SJCRH30 (cell line): Measurements from ENCODE around the gene NUP93. TPM values are rescaled to one million over a fixed set of nuclear protein-coding genes. Genes with fewer than 3 reads are reported as not detected.
"Not testable (repeated sequence)": the region's sequence is repeated elsewhere in the genome, so short reads cannot be mapped to it uniquely, and the experiment has no call there.

Experiments used
- DNase-seq, 2 experiments: peaks; one replicate each; pipeline ENCODE4 v3.0.0-alpha.2; 2015 to 2020
- H3K27ac ChIP-seq: fragments of 250-450 bp; sonication (Bioruptor Pico); 2 replicates; pipeline ENCODE4 v1.5.1; 2020; ENCODE audit warnings: mild to moderate bottlenecking, moderate library complexity
- H3K27me3 ChIP-seq: fragments of 250-450 bp; sonication (Bioruptor Pico); 2 replicates; pipeline ENCODE4 v1.5.1; 2020; ENCODE audit warnings: mild to moderate bottlenecking, moderate library complexity
- H3K36me3 ChIP-seq: fragments of 250-450 bp; sonication (Bioruptor Pico); 2 replicates; pipeline ENCODE4 v1.5.1; 2020; ENCODE audit warnings: mild to moderate bottlenecking, moderate library complexity
- H3K4me1 ChIP-seq: fragments of 250-450 bp; sonication (Bioruptor Pico); 2 replicates; pipeline ENCODE4 v1.5.1; 2020; ENCODE audit warnings: mild to moderate bottlenecking, moderate library complexity
- H3K4me3 ChIP-seq: fragments of 250-450 bp; sonication (Bioruptor Pico); 2 replicates; pipeline ENCODE4 v1.5.1; 2020; ENCODE audit warnings: mild to moderate bottlenecking, moderate library complexity
- H3K9me3 ChIP-seq: fragments of 250-450 bp; sonication (Bioruptor Pico); replicated peaks from 2 replicates; pipeline ENCODE4 v1.5.1; 2020; ENCODE audit warnings: mild to moderate bottlenecking, moderate library complexity
- total RNA-seq: library from RNA; depleted of rRNA; stranded (reverse); fragments of >200 nt; shearing (Covaris generic); gene quantifications from 2 replicates; pipeline ENCODE4 v1.2.3, GENCODE V29; 2014

Gene NUP93
- total RNA-seq, 1 experiment from 2014 or later, result 201 TPM

GRCh38 chr16:56697456-56698155 is 32.3 kb upstream of the NUP93 start:
- Histone ChIP-seq H3K27ac (no peak overlapping the region), H3K36me3 (no peaks in the 10 kb centered on the region), H3K27me3 (no peaks in the 10 kb centered on the region), H3K4me3 (no peak overlapping the region), H3K9me3 (no peaks in the 10 kb centered on the region), H3K4me1 (0 out of 2 replicates have a peak, but pooled peaks cover 4% of the 10 kb centered on the region)
- no peak for DNase-seq

- no peaks in the 10 kb centered on the region for H3K36me3 ChIP-seq
- no peaks in the 10 kb centered on the region for H3K9me3 ChIP-seq
- DNase-seq, result no peak
- no peaks in the 10 kb centered on the region for H3K27me3 ChIP-seq
- 0 out of 2 replicates have a peak, but pooled peaks cover 4% of the 10 kb centered on the region for H3K4me1 ChIP-seq
- H3K4me3 ChIP-seq, result no peak overlapping the region
- H3K27ac ChIP-seq, result no peak overlapping the region
Measured at GRCh38 chr16:56700195-56700594, 29.7 kb upstream of the NUP93 start.

- H3K36me3 ChIP-seq, result no peaks in the 10 kb centered on the region
- no peaks in the 10 kb centered on the region for H3K9me3 ChIP-seq
- no peaks in the 10 kb centered on the region for H3K27me3 ChIP-seq
- no peak for DNase-seq
- H3K27ac ChIP-seq, result no peak overlapping the region
- H3K4me3 ChIP-seq, result no peak overlapping the region
- 0 out of 2 replicates have a peak, but pooled peaks cover 4% of the 10 kb centered on the region for H3K4me1 ChIP-seq
Measured at GRCh38 chr16:56700631-56701030, 29.3 kb upstream of the NUP93 start.

- Histone ChIP-seq H3K4me1 (0 out of 2 replicates have a peak, but pooled peaks cover 4% of the 10 kb centered on the region), H3K27ac (no peak overlapping the region), H3K9me3 (no peaks in the 10 kb centered on the region), H3K27me3 (no peaks in the 10 kb centered on the region), H3K36me3 (no peaks in the 10 kb centered on the region), H3K4me3 (no peak overlapping the region)
- no peak for DNase-seq
Measured at GRCh38 chr16:56701534-56701933, 28.4 kb upstream of the NUP93 start.

- Histone ChIP-seq H3K9me3 (no peaks in the 10 kb centered on the region), H3K27ac (no peak overlapping the region), H3K27me3 (no peaks in the 10 kb centered on the region), H3K4me3 (no peak overlapping the region), H3K4me1 (0 out of 2 replicates have a peak, but pooled peaks cover 4% of the 10 kb centered on the region), H3K36me3 (no peaks in the 10 kb centered on the region)
- no peak for DNase-seq
Measured at GRCh38 chr16:56702836-56703235, 27.1 kb upstream of the NUP93 start.

GRCh38 chr16:56708525-56709442 is 21.1 kb upstream of the NUP93 start:
- DNase-seq, result peak in 1 of 2 experiments; percentile 32
- Histone ChIP-seq H3K36me3 (no peaks in the 10 kb centered on the region), H3K27ac (no peak overlapping the region), H3K9me3 (no peaks in the 10 kb centered on the region), H3K4me3 (no peak overlapping the region), H3K27me3 (no peaks in the 10 kb centered on the region), H3K4me1 (peaks cover 24% of the 10 kb centered on the region)

GRCh38 chr16:56709443-56710040 is 20.4 kb upstream of the NUP93 start:
- no peaks in the 10 kb centered on the region for H3K9me3 ChIP-seq
- no peak overlapping the region for H3K4me3 ChIP-seq
- no peaks in the 10 kb centered on the region for H3K27me3 ChIP-seq
- H3K4me1 ChIP-seq, result peaks cover 29% of the 10 kb centered on the region
- no peak for DNase-seq
- no peaks in the 10 kb centered on the region for H3K36me3 ChIP-seq
- no peak overlapping the region for H3K27ac ChIP-seq

GRCh38 chr16:56710181-56710737 is 19.7 kb upstream of the NUP93 start:
- Histone ChIP-seq H3K4me3 (no peak overlapping the region), H3K4me1 (peaks cover 34% of the 10 kb centered on the region), H3K27me3 (no peaks in the 10 kb centered on the region), H3K27ac (no peak overlapping the region), H3K36me3 (no peaks in the 10 kb centered on the region), H3K9me3 (no peaks in the 10 kb centered on the region)
- peak; percentile 27 to 42 for DNase-seq

GRCh38 chr16:56711862-56712261 is 18.1 kb upstream of the NUP93 start:
- Histone ChIP-seq H3K9me3 (no peaks in the 10 kb centered on the region), H3K4me3 (no peak overlapping the region), H3K27me3 (no peaks in the 10 kb centered on the region), H3K27ac (no peak overlapping the region), H3K4me1 (peaks cover 49% of the 10 kb centered on the region), H3K36me3 (no peaks in the 10 kb centered on the region)
- DNase-seq, result no peak

- Histone ChIP-seq H3K27me3 (no peaks in the 10 kb centered on the region), H3K27ac (no peak overlapping the region), H3K4me3 (no peak overlapping the region), H3K4me1 (peaks cover 46% of the 10 kb centered on the region), H3K9me3 (no peaks in the 10 kb centered on the region), H3K36me3 (no peaks in the 10 kb centered on the region)
- peak in 1 of 2 experiments; percentile 22 for DNase-seq
Measured at GRCh38 chr16:56713794-56714193, 16.1 kb upstream of the NUP93 start.

- Histone ChIP-seq H3K27me3 (no peaks in the 10 kb centered on the region), H3K36me3 (no peaks in the 10 kb centered on the region), H3K4me3 (no peak overlapping the region), H3K4me1 (peaks cover 36% of the 10 kb centered on the region), H3K9me3 (no peaks in the 10 kb centered on the region), H3K27ac (peak overlapping the region; percentile 63)
- peak; percentile 90 to 97 for DNase-seq
Measured at GRCh38 chr16:56715126-56715525, 14.8 kb upstream of the NUP93 start.

GRCh38 chr16:56716761-56717160 is 13.2 kb upstream of the NUP93 start:
- Histone ChIP-seq H3K36me3 (no peaks in the 10 kb centered on the region), H3K9me3 (no peaks in the 10 kb centered on the region), H3K27ac (no peak overlapping the region), H3K4me1 (peaks cover 32% of the 10 kb centered on the region), H3K27me3 (no peaks in the 10 kb centered on the region), H3K4me3 (no peak overlapping the region)
- peak in 1 of 2 experiments; percentile 23 for DNase-seq

- H3K36me3 ChIP-seq, H3K27ac ChIP-seq, H3K9me3 ChIP-seq, H3K4me3 ChIP-seq, DNase-seq, H3K27me3 ChIP-seq: not testable (repeated sequence)
- H3K4me1 ChIP-seq, result peaks cover 32% of the 10 kb centered on the region
Measured at GRCh38 chr16:56717532-56717931, 12.4 kb upstream of the NUP93 start.

GRCh38 chr16:56722200-56722842 is 7.6 kb upstream of the NUP93 start:
- no peaks in the 10 kb centered on the region for H3K36me3 ChIP-seq
- H3K4me3 ChIP-seq, result no peak overlapping the region
- no peaks in the 10 kb centered on the region for H3K4me1 ChIP-seq
- 0 out of 2 replicates have a peak, but pooled peaks cover 8% of the 10 kb centered on the region for H3K9me3 ChIP-seq
- no peaks in the 10 kb centered on the region for H3K27me3 ChIP-seq
- no peak overlapping the region for H3K27ac ChIP-seq
- DNase-seq, result no peak
